NCI-H2107 treated with DMSO at 0.1 percent for 48 hours (cell line): ENCODE measurements around the gene REV1.
"Not testable (repeated sequence)": the region's sequence is repeated elsewhere in the genome, so short reads cannot be mapped to it uniquely, and the experiment has no call there.

ENCODE experiments used
- DNase-seq: peaks from one replicate; lab custom pipeline; 2025; ENCODE audit not compliant: unreplicated experiment; lab: John Stamatoyannopoulos, UW

REV1 gene

DNA sequence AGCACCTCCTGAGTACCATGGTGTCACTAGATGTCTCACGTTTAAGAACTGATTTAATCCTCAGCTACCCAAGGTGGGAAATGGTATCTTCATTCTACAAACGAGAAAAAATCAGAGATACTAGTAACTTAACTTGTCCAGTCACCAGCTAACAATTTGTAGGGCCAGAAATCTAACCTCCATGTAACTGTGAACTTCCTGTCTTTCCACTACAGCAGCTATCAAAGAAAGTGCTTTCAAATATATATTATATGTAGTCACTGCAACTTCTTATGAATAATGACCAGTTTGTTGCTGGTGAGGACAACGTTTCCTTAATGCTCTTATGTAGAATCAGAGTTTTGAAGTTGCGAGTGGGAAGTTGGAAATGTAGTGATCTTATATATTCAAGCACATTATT, 1.9 kb downstream of the REV1 start:
- DNase-seq: no peak

DNA sequence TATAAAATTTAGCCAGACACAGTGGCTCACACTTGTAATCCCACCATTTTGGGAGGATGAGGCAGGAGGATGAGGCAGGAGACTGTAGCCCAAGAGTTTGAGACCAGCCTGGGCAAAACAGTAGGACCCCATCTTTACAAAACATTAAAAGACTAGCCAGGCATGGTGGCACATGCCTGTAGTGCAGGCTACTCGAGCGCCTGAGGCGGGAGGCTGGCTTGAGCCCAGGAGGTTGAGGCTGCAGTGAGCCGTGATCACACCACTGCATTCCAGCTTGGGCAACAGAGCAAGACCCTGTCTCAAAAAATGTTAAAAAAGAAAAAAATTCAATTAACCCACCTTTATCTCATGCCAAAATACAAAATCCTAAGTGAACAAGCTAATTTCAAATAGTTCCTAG, 4.0 kb downstream of the REV1 start:
- no peak for DNase-seq

GRCh38 chr2:99485411-99485810, 4.4 kb downstream of the REV1 start:
- no peak for DNase-seq

DNA sequence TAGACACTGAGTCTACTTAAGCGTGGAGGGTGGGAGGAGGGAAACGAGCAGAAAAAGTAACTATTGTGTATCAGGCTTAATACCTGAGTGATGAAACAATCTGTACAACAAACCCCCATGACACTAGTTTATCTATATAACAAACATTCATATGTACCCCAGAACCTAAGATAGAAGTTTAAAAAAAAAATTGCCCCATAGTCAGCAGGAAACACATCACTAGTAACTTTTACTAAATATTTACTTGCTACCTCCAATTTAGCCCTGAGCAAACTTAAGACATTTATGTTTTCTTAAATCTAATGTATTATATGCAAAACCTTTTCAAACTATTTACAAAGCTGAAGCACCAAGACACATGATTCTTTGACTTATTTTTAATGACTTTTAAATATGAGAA, 5.6 kb downstream of the REV1 start:
- no peak for DNase-seq

DNA sequence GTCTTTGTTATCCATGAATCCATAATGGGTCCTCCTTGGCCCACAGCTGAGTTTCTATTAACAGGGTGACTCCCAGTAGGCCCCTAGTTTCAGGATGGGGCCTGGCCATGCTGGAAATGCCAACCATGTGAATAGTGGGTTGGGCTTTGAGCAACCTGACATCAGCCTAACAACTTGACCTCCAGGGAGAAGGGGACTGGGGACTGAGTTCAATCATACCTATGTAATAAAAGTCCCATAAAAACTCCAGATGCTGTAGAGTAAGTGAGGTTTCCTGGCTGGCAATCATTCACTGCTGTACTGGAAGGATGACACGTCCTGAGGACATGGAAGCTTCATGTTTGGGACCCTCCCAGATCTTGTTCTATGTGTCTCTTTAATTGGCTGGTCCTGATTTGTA, 7.9 kb downstream of the REV1 start:
- no peak for DNase-seq

GRCh38 chr2:99481527-99481926, 8.3 kb downstream of the REV1 start:
- no peak for DNase-seq

GRCh38 chr2:99480390-99480789, 9.4 kb downstream of the REV1 start:
- no peak for DNase-seq

GRCh38 chr2:99478632-99479031, 11.2 kb downstream of the REV1 start:
- DNase-seq: no peak

DNA sequence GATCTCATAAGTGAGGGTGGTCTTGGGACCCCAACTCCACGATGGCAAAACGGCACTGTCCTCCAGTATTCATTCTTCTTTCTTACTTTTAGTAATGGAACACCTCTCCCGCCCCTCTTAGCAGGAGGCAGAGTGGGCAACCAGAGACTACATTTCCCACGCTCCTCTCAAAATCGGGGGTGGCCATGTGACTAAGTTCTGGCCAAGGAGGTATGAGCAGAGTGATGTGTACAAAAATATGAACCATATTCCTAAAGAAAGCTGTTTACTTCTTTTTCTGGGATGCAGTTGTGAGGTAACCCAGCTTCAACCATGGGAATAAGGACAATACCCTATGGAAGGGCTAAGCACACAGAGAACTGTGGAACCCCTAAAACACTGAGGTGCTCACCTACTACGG, 12.8 kb downstream of the REV1 start:
- no peak for DNase-seq

DNA sequence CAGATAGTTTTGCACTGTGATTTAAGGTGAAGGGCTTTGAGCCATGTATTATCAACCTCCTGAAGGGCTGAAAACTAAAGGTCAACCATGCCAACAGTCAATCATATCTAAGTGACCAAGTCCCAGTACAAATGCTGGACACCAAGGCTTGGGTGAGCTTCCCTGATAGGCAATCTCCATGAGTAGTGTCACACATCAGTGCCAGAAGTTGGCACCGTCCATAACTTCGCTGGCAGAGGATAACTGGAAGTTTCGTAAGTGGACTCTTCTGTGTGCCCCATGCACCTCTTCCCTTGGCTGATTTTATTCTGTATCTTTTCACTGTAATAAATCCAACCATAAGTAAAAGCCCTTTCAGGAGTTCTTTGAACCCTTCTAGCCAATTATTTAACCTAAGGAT, 13.2 kb downstream of the REV1 start:
- no peak for DNase-seq

- not testable (repeated sequence) for DNase-seq
Measured at GRCh38 chr2:99475095-99475494, 14.7 kb downstream of the REV1 start.

GRCh38 chr2:99473518-99474083, 16.2 kb downstream of the REV1 start:
- DNase-seq: no peak

GRCh38 chr2:99472600-99472960, 17.2 kb downstream of the REV1 start:
- no peak for DNase-seq

DNA sequence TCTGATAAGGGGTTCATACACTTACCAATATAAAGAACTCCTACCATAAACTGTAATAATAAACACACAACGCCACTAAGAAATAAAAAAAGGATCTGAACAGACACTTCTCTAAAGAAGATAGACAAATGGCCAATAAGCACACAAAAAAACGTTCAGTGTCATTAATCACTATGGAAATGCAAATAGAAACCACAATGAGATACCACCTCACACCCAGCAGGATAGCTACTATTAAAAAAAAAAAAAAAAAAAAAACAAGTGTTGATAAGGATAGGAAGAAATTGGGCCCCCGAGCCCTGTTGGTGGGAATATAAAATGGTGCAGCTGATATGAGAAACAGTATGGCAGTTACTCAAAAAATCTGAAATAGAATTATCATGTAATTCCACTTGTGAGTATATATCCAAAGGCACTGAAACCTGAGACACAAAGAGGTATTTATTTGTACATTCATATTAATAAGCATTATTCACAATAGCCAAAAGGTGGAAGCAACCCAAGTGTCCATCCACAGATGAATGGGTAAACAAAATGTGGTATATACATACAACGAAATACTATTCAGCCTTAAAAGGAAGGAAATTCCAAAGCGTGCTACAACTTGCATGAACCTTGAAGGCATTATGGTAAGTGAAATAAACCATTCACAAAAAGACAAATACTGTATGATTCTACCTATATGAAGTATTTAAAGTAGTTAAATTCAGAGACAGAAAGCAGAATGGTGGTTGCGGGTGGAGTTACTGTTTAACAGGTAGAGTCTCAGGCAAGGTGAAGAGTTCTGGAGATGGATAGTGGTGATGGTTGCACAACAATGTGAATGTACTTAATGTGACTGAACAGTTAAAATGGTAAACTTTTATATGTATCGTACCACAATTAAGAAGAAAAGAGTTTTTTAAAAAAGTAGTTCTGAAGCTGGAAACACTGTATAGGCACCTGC, 17.9 kb downstream of the REV1 start:
- DNase-seq: no peak

DNA sequence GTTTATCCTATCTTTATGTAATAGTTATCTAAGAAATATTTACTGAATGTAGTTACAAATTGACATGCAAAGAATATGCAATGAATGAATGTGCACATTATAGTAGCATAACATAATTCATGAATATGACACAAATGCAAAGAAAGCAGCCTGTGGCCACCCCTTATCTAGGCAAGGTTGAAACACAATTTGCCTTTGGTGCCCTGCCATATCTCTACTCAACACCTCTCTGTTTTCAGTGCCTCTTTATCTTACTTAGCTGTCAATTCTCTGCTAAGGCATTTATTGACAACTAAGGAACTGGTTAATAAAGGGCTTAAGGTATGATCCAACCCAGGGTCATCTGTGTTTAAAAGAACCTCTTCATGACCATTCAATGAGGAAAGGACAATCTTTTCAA, 18.9 kb downstream of the REV1 start:
- no peak for DNase-seq

GRCh38 chr2:99470459-99470858, 19.4 kb downstream of the REV1 start:
- not testable (repeated sequence) for DNase-seq

DNA sequence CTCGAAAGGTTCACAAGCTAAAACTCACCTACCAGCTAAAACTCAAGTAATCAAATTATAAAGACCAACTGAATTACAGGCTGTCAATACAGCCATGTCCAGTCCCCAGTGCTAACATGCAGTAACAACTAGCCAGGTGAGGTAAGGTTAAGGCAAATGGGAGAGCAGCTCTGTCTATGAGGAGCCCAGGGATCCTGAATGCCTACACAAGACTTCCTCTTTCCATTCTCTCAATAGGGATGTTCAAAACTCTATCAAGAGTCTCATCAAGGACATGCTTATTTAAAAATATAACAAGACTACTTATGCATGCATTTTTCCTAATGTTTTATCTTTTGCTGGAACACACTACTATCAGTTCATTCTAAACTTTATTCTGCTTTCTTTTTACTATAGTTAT, 20.4 kb downstream of the REV1 start:
- DNase-seq: no peak

DNA sequence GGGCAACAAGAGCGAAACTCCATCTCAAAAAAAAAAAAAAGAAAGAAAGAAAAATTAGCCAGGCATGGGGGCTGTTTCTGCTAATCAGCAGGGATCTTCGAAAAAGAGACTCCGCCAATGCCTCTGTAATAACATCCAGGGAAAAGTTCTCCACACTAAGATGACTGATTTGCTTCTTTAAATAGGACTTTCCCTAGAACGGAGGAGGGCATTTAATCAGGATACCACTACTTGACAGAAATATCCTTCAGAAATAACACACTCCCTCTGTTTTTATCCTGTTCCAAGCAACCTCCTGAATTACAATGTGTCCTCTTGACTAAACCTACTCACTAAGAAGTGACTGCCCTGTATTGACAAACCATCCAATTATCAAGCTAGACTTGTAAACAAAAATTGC, 21.7 kb downstream of the REV1 start:
- DNase-seq: no peak

GRCh38 chr2:99467390-99467789, 22.4 kb downstream of the REV1 start:
- no peak for DNase-seq

GRCh38 chr2:99461828-99462483, 27.9 kb downstream of the REV1 start:
- no peak for DNase-seq

- no peak for DNase-seq
Measured at GRCh38 chr2:99458529-99458928, 31.3 kb downstream of the REV1 start.

GRCh38 chr2:99451686-99452085, 38.1 kb downstream of the REV1 start:
- DNase-seq: no peak
